ENCODE results near the gene DOLK. TPM values are rescaled to one million over a fixed set of nuclear protein-coding genes. Genes with fewer than 3 reads are reported as not detected.

DOLK gene
- total RNA-seq, 2 donors from 2014 or later: 18.0 to 19.8 TPM

GRCh38 chr9:128923493-128923883 is 23.9 kb downstream of the DOLK start:
- DNase-seq: no peak
- Mint-ChIP-seq H3K9me3 (no peaks in the 10 kb centered on the region), H3K27ac (no peak overlapping the region), H3K4me1 (peaks cover 14% of the 10 kb centered on the region), H3K27me3 (ENCODE audit: insufficient read depth) (no peaks in the 10 kb centered on the region), H3K4me3 (no peak overlapping the region), H3K36me3 (ENCODE audit: low read depth) (peaks cover 5% of the 10 kb centered on the region)
- Histone ChIP-seq H3K36me3 (ENCODE audit: control insufficient read depth, insufficient read depth, low read length) (peaks cover 3% of the 10 kb centered on the region), H3K27me3 (ENCODE audit: control insufficient read depth, insufficient read depth, low read length, poor library complexity, severe bottlenecking) (no peaks in the 10 kb centered on the region), H3K27ac (ENCODE audit: low read depth, low read length) (no peak overlapping the region), H3K4me1 (ENCODE audit: control insufficient read depth, insufficient read depth, low read length) (no peaks in the 10 kb centered on the region), H3K9ac (ENCODE audit: extremely low read depth, low read length, poor library complexity, severe bottlenecking) (no peak overlapping the region), H3K9me3 (ENCODE audit: control insufficient read depth, low read length) (no peaks in the 10 kb centered on the region), H3K4me3 (ENCODE audit: low read length) (no peak overlapping the region)
- TF ChIP-seq, protein P1, sequence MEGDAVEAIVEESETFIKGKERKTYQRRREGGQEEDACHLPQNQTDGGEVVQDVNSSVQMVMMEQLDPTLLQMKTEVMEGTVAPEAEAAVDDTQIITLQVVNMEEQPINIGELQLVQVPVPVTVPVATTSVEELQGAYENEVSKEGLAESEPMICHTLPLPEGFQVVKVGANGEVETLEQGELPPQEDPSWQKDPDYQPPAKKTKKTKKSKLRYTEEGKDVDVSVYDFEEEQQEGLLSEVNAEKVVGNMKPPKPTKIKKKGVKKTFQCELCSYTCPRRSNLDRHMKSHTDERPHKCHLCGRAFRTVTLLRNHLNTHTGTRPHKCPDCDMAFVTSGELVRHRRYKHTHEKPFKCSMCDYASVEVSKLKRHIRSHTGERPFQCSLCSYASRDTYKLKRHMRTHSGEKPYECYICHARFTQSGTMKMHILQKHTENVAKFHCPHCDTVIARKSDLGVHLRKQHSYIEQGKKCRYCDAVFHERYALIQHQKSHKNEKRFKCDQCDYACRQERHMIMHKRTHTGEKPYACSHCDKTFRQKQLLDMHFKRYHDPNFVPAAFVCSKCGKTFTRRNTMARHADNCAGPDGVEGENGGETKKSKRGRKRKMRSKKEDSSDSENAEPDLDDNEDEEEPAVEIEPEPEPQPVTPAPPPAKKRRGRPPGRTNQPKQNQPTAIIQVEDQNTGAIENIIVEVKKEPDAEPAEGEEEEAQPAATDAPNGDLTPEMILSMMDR (conservative IDR thresholded peaks at IDR 0.05): no peak
- WGBS, 2 experiments (ENCODE audit: insufficient coverage in 1 of 2, insufficient read length in 1 of 2): 96 to 99% methylated on average over 5 to 6 of the region's 6 CpGs

- no peaks in the 10 kb centered on the region for H3K9me3 Mint-ChIP-seq
- H3K4me3 ChIP-seq (ENCODE audit: low read length): peak overlapping the region; percentile 76
- H3K4me1 Mint-ChIP-seq: peaks cover 10% of the 10 kb centered on the region
- peaks cover 14% of the 10 kb centered on the region for H3K36me3 ChIP-seq (ENCODE audit: control insufficient read depth, insufficient read depth, low read length)
- 12 to 14% methylated on average over 7 to 31 of the region's 32 CpGs for WGBS, 2 experiments (ENCODE audit: insufficient coverage in 1 of 2, insufficient read length in 1 of 2)
- peak overlapping the region; percentile 73 for H3K4me3 Mint-ChIP-seq
- TF ChIP-seq, protein P1 (conservative IDR thresholded peaks at IDR 0.05): no peak
- DNase-seq: peak; percentile 92
- H3K4me1 ChIP-seq (ENCODE audit: control insufficient read depth, insufficient read depth, low read length): no peaks in the 10 kb centered on the region
- peaks cover 17% of the 10 kb centered on the region for H3K36me3 Mint-ChIP-seq (ENCODE audit: low read depth)
- H3K9me3 ChIP-seq (ENCODE audit: control insufficient read depth, low read length): no peaks in the 10 kb centered on the region
- H3K27ac ChIP-seq (ENCODE audit: low read depth, low read length): peak overlapping the region; percentile 49
- H3K27me3 Mint-ChIP-seq (ENCODE audit: insufficient read depth): no peaks in the 10 kb centered on the region
- H3K27me3 ChIP-seq (ENCODE audit: control insufficient read depth, insufficient read depth, low read length, poor library complexity, severe bottlenecking): no peaks in the 10 kb centered on the region
- peak overlapping the region; percentile 97 for H3K27ac Mint-ChIP-seq
- H3K9ac ChIP-seq (ENCODE audit: extremely low read depth, low read length, poor library complexity, severe bottlenecking): peak overlapping the region; percentile 63
Observed at GRCh38 chr9:128921881-128922763, 25.3 kb downstream of the DOLK start.

- Histone ChIP-seq H3K27ac (ENCODE audit: low read depth, low read length) (peak within 1 kb of the TSS; percentile 49), H3K36me3 (ENCODE audit: control insufficient read depth, insufficient read depth, low read length) (peaks cover 28% of the 10 kb centered on the region), H3K9ac (ENCODE audit: extremely low read depth, low read length, poor library complexity, severe bottlenecking) (peak within 1 kb of the TSS; percentile 63), H3K4me3 (ENCODE audit: low read length) (peak within 1 kb of the TSS; percentile 76), H3K27me3 (ENCODE audit: control insufficient read depth, insufficient read depth, low read length, poor library complexity, severe bottlenecking) (no peaks in the 10 kb centered on the region), H3K4me1 (ENCODE audit: control insufficient read depth, insufficient read depth, low read length) (no peaks in the 10 kb centered on the region), H3K9me3 (ENCODE audit: control insufficient read depth, low read length) (no peaks in the 10 kb centered on the region)
- WGBS, 2 experiments (ENCODE audit: insufficient coverage in 1 of 2, insufficient read length in 1 of 2): 89 to 90% methylated on average over 10 to 13 of the region's 13 CpGs
- H3K27me3 Mint-ChIP-seq (ENCODE audit: insufficient read depth): no peaks in the 10 kb centered on the region
- H3K4me3 Mint-ChIP-seq: peak within 1 kb of the TSS; percentile 73
- peaks cover 25% of the 10 kb centered on the region for H3K36me3 Mint-ChIP-seq (ENCODE audit: low read depth)
- no peaks in the 10 kb centered on the region for H3K9me3 Mint-ChIP-seq
- H3K4me1 Mint-ChIP-seq: peaks cover 10% of the 10 kb centered on the region
- peak within 1 kb of the TSS; percentile 97 for H3K27ac Mint-ChIP-seq
- DNase-seq: peak; percentile 53
- TF ChIP-seq, protein P1 (conservative IDR thresholded peaks at IDR 0.05): no peak
Observed at GRCh38 chr9:128920381-128921058, 26.9 kb downstream of the DOLK start, which contains the start of gene PHYHD1. Gene PHYHD1, plus strand, starts transcription at chr9:128920982. Its CDS starts 1,342 bp downstream, at chr9:128922324.

Data from endodermal cell (in vitro differentiated cells).